GM21717 (cell line): ENCODE results near the gene SPATS2.
A peak's percentile ranks its signal among the peaks of the same experiment; 100 is the strongest.

Experiments used
- ATAC-seq: cut with Tn5 transposase; IDR thresholded peaks from one replicate; pipeline ENCODE4 v1.9.1; 2021; ENCODE audit warnings: mild to moderate bottlenecking, moderate library complexity; ENCODE audit not compliant: unreplicated experiment

SPATS2 gene

DNA sequence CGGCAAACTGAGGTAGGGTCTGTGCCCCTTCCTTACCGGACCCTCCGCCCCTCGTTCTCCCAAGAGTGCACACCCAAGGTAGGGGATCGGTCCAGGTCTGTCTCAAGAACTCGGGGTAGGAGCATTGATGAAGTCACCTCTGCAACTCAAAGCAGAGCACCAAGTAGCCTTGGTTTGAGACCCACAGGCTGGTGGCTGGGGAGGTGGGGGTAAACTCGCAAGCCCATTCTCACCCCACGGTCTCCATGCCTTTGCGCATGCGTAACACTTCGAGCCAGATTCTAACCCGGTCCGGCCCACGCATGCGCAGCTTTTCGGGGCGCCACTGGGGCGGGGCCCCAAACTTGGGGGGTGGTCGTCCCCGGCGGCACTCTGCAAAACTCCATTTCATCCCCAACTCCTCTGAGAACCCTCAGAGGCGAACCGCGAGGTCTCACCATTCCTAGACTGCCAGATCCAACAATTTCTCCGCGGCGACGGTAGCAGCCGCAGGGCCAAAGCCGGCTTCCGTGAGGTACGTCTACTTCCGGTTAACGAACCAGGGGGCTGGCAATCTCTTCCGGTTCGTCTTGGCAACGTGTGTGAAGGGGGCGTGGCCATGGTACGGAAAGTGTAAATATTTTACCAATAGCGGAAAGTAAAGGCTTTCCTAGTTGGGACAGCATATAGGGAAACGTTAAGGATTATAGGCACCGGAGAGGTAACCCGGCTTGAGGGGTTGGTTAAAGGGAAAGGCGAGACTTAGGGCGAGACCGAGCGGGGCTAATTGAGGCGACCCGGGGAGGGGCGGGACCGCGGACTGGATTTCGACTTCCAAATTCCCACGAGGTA lies 200.6 kb downstream of the SPATS2 start, which contains the start of gene MCRS1:
MCRS1 (minus strand) TSS at position 532 of the 831 bp plus-strand sequence. CDS start 1,411 bp downstream, outside the sequence.
- peak; percentile 67 for ATAC-seq

DNA sequence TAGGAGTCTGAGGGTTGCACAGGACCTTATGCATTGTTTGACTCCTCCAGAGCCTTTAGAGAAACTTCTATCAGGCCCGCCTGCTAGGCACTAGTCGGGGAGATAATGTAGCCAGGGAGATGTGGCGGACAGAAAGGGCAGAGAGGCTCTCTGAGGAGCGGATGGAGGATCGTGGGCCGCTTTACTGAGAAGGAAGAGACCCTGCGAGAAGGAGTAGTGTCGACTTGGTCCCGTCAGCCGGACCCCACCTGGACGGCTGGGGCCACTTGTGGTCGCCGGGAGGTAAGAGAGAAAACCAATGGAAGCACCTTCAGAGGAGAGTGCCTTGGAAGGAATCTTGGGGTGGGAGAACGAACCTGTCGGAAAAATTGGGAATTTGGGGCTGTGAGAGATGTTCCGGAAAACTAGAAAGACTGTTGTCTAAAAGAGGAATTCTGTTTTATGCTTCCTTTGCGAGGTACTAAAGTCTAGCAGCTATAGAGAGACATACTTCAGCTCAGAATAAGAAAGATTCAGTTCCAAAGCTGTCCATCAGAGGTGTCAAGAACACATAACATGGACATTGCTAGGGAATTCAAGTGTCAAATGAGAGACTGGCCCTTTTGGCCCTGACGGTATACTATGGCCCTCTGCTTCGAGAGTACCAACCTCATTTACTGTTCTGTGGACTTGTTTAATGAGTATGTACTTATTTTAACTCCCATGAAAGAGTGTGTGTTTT lies 201.3 kb downstream of the SPATS2 start:
- ATAC-seq = no peak
